ELR (cell line): Measurements from ENCODE around the gene MKNK2.
"Not testable (repeated sequence)": the region's sequence is repeated elsewhere in the genome, so short reads cannot be mapped to it uniquely, and the experiment has no call there.

Experiments
- DNase-seq: peaks from one replicate; pipeline ENCODE4 v3.0.0-alpha.2; 2015; ENCODE audit warnings: low read depth

MKNK2 gene

GRCh38 chr19:2050991-2051772 is at the start of gene MKNK2:
Gene MKNK2, minus strand, starts transcription at chr19:2051244. Its CDS starts 393 bp downstream, at chr19:2050851.
- peak; percentile 91 for DNase-seq

- DNase-seq = no peak
Measured at GRCh38 chr19:2100719-2101061, 49.6 kb upstream of the MKNK2 start.

GRCh38 chr19:2099937-2100718 is 49.1 kb upstream of the MKNK2 start:
- no peak for DNase-seq

- DNase-seq = no peak
Measured at GRCh38 chr19:2099054-2099501, 48.0 kb upstream of the MKNK2 start.

GRCh38 chr19:2097886-2098327 is 46.9 kb upstream of the MKNK2 start:
- DNase-seq = no peak

- DNase-seq = no peak
Measured at GRCh38 chr19:2097203-2097885, 46.3 kb upstream of the MKNK2 start.

GRCh38 chr19:2096480-2097202 is 45.6 kb upstream of the MKNK2 start, which contains the start of gene IZUMO4:
Gene IZUMO4, plus strand, starts transcription at chr19:2096915. Its CDS starts 31 bp downstream, at chr19:2096946.
- DNase-seq = peak; percentile 93

- peak; percentile 94 for DNase-seq
Measured at GRCh38 chr19:2096034-2096479, 45.0 kb upstream of the MKNK2 start, which contains the start of gene MOB3A. Gene MOB3A, minus strand, starts transcription at chr19:2096326. Its CDS starts 17,766 bp downstream, at chr19:2078560.

GRCh38 chr19:2091926-2092525 is 41.0 kb upstream of the MKNK2 start:
- DNase-seq = not testable (repeated sequence)

GRCh38 chr19:2089727-2090053 is 38.6 kb upstream of the MKNK2 start:
- peak; percentile 17 for DNase-seq

- DNase-seq = peak; percentile 83
Measured at GRCh38 chr19:2089001-2089711, 38.1 kb upstream of the MKNK2 start.

GRCh38 chr19:2087621-2088100 is 36.6 kb upstream of the MKNK2 start:
- DNase-seq = no peak

GRCh38 chr19:2086695-2087620 is 35.9 kb upstream of the MKNK2 start:
- DNase-seq = peak; percentile 30

GRCh38 chr19:2084993-2085720 is 34.1 kb upstream of the MKNK2 start:
- peak; percentile 81 for DNase-seq

GRCh38 chr19:2083174-2083854 is 32.3 kb upstream of the MKNK2 start:
- DNase-seq = no peak

- DNase-seq = no peak
Measured at GRCh38 chr19:2081873-2082810, 31.1 kb upstream of the MKNK2 start.
